Measurements from ENCODE around the gene ATP5MK.

Gene ATP5MK

DNA sequence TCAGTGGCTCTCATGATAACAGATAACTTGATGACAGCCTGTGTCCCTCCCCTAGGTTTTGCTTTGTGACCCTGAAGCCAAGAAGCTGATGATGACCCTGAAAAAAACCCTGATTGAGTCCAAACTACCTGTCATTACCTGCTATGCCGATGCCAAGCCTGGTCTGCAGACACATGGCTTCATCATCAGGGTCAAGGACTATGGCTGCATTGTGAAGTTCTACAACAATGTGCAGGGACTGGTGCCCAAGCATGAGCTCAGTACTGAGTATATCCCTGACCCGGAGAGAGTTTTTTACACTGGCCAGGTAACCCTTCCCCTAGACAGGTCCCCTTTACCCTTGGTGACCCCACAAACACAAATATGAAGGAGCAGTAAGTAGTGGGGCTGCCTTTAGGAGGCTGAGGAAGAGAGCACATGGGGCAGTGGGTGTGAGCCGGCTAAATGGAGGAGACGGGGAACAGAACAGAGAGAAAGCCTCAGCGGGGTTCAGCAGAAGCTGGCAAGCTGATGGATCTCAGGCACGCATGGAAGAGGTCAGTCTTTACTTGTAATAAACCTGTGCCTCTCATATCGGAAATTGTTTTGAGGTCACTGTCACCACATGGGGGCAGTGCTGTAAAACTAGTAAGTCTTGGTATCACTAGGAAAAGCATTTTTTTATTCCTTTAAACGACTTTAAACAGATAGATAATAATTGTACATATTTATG is 20.3 kb upstream of the ATP5MK start:
- H3K4me3 ChIP-seq (replicated peaks; ENCODE audit: low read depth, low read length) = no peak overlapping the region
- DNase-seq (ENCODE audit: extremely low read depth, insufficient read length) = peak; percentile 26
- TF ChIP-seq, protein P1, sequence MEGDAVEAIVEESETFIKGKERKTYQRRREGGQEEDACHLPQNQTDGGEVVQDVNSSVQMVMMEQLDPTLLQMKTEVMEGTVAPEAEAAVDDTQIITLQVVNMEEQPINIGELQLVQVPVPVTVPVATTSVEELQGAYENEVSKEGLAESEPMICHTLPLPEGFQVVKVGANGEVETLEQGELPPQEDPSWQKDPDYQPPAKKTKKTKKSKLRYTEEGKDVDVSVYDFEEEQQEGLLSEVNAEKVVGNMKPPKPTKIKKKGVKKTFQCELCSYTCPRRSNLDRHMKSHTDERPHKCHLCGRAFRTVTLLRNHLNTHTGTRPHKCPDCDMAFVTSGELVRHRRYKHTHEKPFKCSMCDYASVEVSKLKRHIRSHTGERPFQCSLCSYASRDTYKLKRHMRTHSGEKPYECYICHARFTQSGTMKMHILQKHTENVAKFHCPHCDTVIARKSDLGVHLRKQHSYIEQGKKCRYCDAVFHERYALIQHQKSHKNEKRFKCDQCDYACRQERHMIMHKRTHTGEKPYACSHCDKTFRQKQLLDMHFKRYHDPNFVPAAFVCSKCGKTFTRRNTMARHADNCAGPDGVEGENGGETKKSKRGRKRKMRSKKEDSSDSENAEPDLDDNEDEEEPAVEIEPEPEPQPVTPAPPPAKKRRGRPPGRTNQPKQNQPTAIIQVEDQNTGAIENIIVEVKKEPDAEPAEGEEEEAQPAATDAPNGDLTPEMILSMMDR (IDR thresholded peaks at IDR 0.05; ENCODE audit: insufficient read depth, low read length, poor library complexity, severe bottlenecking) = peak; percentile 53
- H3K27me3 ChIP-seq (replicated peaks; ENCODE audit: control insufficient read depth, insufficient read depth, low read length) = no peaks in the 10 kb centered on the region
- H3K36me3 ChIP-seq (ENCODE audit: control insufficient read depth, insufficient read depth, low read length) = peaks cover 64% of the 10 kb centered on the region

DNA sequence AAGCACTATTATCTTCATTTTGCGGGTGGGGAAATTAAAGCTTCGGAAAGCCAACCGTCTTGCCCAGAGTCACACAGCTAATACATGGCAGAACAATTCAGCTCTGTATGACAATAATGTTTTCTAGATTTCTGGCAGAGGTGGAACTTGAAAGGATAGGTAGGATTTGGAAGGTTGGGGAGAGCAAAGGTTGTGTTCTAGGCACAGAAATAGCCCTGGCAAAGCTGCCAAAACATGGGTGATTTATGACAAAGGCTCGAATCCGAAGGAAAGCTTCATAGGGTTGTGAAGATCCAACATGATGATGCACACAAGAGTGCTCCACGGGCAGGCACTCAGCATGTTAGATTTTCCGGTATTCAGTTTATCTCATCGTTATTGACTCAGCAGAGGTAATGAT is 19.3 kb upstream of the ATP5MK start:
- H3K27me3 ChIP-seq (replicated peaks; ENCODE audit: control insufficient read depth, insufficient read depth, low read length) = no peaks in the 10 kb centered on the region
- no peak for DNase-seq (ENCODE audit: extremely low read depth, insufficient read length)
- no peak overlapping the region for H3K4me3 ChIP-seq (replicated peaks; ENCODE audit: low read depth, low read length)
- TF ChIP-seq, protein P1 (IDR thresholded peaks at IDR 0.05; ENCODE audit: insufficient read depth, low read length, poor library complexity, severe bottlenecking) = no peak
- H3K36me3 ChIP-seq (ENCODE audit: control insufficient read depth, insufficient read depth, low read length) = peaks cover 60% of the 10 kb centered on the region

DNA sequence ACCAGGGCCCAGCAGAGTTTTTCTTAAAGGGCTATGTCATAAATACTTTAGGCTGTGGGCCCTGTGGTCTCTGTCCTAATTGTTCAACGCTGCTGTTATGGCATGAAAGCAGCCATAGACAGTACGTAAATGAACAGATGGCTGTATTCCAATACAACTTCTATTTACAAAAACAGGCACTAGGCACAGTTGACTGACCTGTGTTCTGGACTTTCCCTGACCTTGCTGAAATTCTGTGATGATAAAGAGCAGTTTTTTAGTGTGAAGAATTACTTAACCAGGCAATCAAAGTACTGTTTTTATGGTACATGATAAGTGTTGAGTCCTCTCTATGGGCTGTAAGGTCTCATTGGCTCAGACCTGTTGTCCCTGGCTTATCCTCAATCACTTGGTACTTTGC is 17.3 kb upstream of the ATP5MK start:
- no peak for DNase-seq (ENCODE audit: extremely low read depth, insufficient read length)
- no peaks in the 10 kb centered on the region for H3K27me3 ChIP-seq (replicated peaks; ENCODE audit: control insufficient read depth, insufficient read depth, low read length)
- TF ChIP-seq, protein P1 (IDR thresholded peaks at IDR 0.05; ENCODE audit: insufficient read depth, low read length, poor library complexity, severe bottlenecking) = no peak

DNA sequence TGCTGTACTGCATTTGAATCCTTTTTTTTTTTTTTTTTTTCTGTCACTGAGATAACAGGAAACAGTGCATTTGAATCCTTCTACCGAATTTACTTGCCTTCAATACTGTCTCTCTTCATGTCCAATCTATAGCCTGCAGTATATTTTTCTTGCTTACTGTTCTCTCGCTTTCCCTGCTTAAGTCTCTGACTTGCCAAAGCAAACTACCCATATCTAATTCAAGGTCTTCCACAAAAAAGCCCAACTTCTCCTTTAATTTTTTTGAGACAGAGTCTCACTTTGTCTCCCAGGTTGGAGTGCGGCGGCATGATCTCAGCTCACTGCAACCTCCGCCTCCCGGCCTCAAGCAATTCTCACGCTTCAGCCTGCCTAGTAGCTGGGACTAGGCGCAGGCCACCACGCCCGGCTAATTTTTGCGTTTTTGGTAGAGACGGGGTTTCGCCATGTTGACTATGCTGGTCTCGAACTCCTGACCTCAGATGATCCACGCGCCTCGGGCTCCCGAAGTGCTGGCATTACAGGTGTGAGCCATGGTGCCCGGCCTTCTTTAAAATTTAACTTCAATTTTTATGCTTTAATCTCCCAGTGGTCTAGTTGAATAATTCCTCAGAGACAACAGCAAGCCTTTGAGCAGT is 1.0 kb upstream of the ATP5MK start:
- DNase-seq (ENCODE audit: extremely low read depth, insufficient read length) = no peak
- Histone ChIP-seq H3K36me3 (ENCODE audit: control insufficient read depth, insufficient read depth, low read length) (peaks cover 11% of the 10 kb centered on the region), H3K4me3 (replicated peaks; ENCODE audit: low read depth, low read length) (peak overlapping the region; percentile 84), H3K27me3 (replicated peaks; ENCODE audit: control insufficient read depth, insufficient read depth, low read length) (no peaks in the 10 kb centered on the region)
- TF ChIP-seq, protein P1 (IDR thresholded peaks at IDR 0.05; ENCODE audit: insufficient read depth, low read length, poor library complexity, severe bottlenecking) = no peak

More for the DNA sequence above, 17.3 kb upstream of the ATP5MK start:
- Histone ChIP-seq H3K4me3 (replicated peaks; ENCODE audit: low read depth, low read length) (no peak overlapping the region), H3K36me3 (ENCODE audit: control insufficient read depth, insufficient read depth, low read length) (peaks cover 50% of the 10 kb centered on the region)

DNA sequence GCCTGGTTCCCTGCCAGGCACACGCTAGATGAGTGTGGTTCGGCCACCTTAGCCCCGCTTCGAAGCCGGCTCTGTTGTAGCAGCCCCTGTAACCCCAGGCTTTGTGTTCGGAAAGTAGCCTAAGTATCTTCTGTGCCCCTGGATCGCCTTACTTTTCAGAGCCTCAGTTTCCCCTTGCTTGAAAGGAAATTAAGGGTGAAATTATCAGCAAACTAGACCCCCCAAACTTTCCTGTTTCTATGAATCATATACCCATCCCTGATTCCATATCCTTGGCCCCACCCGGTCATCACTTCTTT is 463 bp upstream of the ATP5MK start:
- no peak for DNase-seq (ENCODE audit: extremely low read depth, insufficient read length)
- Histone ChIP-seq H3K4me3 (replicated peaks; ENCODE audit: low read depth, low read length) (peak overlapping the region; percentile 84), H3K27me3 (replicated peaks; ENCODE audit: control insufficient read depth, insufficient read depth, low read length) (no peaks in the 10 kb centered on the region), H3K36me3 (ENCODE audit: control insufficient read depth, insufficient read depth, low read length) (peaks cover 10% of the 10 kb centered on the region)
- TF ChIP-seq, protein P1 (IDR thresholded peaks at IDR 0.05; ENCODE audit: insufficient read depth, low read length, poor library complexity, severe bottlenecking) = no peak

All from GM06990 (cell line).